ENCODE results near the gene PCDH1.

PCDH1 gene

GRCh38 chr5:141852448-141852847 lies 25.8 kb downstream of the PCDH1 start:
- no peak for FAIRE-seq

GRCh38 chr5:141851195-141851874 lies 26.9 kb downstream of the PCDH1 start:
- no peak for FAIRE-seq

DNA sequence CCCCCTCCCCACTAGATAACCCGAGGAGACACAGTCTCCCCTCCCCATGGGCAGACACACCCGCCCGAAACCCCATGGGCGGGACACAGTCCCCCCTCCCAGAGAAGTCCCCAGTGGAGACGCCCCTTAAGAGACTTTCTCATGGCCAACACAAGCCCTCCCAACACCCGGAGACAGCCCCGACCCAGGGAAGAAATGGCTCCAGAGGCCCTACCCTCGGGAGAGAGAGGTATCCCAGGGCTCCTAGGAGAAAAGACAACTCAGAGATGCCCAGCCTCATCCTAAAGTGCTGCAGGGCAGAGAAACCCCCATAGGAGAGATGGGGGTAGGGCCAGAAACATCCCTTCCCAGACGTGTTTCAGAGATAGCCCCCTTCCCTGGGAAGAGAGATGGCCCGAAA lies 27.4 kb downstream of the PCDH1 start:
- FAIRE-seq: no peak

DNA sequence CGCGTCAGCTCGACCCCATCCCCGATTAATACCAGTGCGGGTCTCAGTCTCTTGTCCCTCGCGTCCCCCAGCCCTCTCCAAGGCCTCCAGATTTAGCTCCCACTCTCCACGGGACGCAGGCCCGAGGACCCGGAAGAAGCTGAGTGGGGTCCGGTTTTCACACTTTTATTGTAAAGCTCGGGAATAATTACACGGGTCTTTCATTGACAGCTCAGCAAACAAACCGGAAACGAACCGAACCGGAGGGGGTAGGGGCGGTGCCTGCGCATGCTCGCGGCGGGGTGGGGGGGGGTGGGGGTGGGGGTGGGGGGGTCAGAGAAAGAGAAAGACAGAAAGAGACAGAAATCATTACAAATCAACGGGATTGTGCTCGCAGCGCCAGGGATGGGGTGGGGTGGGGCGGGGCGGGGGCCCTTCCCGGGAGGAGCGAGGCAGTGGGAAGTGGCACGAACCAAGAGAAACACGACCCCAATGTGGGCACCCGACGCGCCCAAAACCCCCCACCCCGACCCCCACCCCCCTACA lies 27.9 kb downstream of the PCDH1 start:
- FAIRE-seq: no peak

DNA sequence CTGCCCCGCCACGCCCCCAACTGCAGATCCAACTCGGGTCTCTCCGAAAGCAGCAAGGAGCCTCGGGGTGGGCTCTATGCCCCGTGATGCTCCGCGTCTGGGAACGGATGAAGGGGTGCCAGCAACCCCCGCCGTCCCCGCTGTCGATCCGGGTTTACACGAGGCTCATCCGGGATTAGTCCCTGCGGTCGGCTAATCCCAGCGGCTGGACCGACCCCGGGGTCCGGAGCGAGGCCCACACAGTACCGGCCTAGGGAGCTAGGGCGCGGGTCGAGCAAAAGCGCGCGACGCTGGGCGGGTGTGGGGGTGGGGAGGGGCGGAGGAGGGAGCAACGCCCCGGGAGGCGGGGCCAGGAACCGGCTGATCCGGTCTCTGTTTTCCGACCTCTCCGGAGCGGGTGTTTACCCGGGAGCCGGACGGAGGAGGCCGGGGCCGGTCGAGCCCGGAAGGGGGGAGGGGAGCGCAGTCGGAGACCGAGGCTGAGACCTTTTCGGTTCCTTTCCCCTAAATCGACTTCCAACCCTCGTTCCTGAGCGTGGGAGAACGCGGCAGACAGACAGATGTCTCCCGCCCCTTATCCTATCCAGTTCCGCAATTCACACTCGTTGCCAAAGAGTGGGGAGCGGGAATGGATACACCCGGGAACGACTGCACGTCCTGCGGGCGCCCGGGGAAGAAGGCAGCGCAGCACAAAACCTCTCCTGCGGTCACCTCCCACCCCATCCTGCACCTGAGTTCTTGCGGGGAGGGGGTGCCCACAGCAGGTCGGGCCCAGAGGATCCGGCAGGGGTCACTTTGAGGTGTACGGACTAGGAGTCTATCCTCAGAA lies 28.6 kb downstream of the PCDH1 start:
- no peak for FAIRE-seq

DNA sequence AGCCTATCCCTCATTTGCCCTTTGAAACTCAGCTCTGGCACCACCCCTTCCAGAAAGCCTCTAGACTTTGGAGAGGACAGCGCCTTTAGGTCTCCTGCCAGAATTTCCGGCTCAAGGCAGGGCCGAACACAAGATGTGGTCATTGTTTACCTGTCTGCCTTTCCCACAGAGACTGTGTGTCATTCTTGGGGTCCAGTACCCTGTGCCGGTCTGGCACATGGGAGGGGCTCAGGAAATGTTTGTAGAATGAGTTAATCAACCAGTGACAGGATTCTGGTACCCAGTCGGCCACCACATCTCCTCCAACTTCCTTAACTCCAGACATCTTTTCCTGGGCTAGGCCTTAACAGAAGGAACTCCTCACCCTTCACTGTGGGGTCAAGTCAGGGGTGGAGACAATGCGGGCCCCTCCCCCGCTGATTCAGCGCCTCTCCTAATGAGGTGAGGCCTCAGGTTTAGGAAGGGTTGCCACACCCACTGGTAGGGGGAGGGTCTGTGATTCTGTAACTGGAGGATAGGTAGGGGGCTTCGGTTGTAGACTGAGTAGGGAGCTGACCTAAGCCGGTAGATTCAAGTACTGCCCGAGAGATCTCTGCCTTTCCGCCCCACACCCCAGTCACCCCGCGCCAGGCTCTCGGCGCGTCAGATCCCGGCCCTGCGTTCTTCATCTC lies 29.3 kb downstream of the PCDH1 start:
- FAIRE-seq: no peak

GRCh38 chr5:141846031-141846430 lies 32.2 kb downstream of the PCDH1 start:
- no peak for FAIRE-seq

- FAIRE-seq: no peak
These were observed 32.8 kb downstream of the PCDH1 start for GRCh38 chr5:141845371-141845851.

DNA sequence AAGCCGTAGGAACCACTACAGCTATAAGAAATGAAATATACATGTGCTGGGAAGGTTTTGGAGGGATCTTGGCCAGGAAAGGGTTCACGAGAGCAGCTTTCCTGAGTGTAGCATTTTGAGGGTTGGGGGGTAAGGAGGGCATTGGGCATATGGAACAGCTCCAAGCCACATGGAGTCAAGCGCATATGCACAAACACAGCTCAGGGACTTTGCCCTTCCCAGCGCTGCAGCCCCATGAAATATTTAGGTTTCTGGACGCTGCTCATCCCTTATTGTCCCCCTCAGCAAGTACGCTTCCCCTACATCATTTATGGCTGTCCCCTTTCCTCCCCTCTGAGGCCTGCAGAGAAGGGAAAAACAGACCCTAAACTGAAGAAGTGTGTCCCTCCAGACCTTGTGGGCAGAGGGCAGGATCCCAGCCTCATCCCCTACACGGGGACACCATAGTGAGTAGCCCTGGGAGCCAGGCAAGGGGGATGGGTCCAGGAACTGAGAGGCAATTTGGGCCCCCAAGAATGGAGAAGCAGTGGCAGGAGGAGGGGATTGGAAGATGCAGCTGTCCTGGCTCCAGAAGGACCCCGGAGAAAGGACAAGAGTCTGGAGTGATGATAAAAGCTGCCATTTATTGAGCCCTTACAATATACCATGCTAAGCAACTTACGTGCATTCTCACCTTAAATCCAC lies 33.7 kb downstream of the PCDH1 start:
- no peak for FAIRE-seq

GRCh38 chr5:141843156-141843927 lies 34.9 kb downstream of the PCDH1 start:
- no peak for FAIRE-seq

- no peak for FAIRE-seq
These were observed 36.6 kb downstream of the PCDH1 start for GRCh38 chr5:141841378-141842180.

DNA sequence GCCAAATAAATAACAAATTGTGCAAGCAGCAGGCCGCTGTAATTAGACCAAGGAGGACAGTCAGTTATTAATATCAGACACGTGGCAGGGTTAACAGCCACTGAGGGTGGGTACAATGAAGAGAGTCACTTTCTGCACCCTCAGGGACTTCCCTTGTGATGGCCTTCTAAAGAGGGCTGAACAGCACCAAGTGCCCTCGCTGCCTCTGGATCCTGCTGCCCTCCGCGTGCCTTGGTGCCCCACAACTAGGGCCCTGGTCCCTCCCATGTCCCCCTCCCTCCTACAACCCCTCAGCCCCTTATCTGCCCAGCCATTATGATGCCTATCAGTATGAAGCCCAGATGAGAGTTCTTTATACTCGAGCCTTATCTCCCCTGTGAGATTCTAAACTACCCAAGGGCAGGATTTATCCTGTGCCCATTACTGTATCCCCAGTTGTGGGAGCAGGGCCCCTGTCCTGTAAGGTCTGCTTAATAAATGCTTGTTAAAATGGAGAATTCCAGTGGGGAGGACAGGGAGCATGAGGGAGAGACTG lies 37.3 kb downstream of the PCDH1 start:
- FAIRE-seq: no peak

DNA sequence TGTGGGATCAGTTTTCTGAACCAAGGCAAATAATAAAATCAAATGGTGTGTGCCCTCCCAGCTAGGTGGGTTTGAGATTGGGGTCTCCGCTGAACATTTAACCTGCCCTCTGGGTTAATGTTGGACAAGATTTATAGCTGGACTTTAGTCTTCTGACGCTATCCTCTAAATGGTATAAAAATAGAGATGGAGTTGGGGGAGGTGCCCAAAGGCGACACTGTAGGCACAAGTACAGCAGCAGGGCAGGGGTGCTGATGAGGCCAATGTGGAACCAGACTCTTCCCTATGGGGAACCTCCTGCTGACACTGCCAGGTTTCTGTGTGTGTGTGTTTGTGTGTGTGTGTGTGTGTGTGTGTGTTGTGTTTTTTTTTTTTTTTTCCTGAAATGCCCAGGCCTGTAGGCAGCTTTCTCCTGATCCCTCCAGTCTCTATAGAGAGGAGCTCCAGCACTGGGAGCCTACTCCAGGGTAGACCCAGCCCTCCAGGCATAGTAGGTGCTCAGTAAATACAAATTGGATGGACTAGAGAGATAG lies 37.9 kb downstream of the PCDH1 start:
- no peak for FAIRE-seq

DNA sequence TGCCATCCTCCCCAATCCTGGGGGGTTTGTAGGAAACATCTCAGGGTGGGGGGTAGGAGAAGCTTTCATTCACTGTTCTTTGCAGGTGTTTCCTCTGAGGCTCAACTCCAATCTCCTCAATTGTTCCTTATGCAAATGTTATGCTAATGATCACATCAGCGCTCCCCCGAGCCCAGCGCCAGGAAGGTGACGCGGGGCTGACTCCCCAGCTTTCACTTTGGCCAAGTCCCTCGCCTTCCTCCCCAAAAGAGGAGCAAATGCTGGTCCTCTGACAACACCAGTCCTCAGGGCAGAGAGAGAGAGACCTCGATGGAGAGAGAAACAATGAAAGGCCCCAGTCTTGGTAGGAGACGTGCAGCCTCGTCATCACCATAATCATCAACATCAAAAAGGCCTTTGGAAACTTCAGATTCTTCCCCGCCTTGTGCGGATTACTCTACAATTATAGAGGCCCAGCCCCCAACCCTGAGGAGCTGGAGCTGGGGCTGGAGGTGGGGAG lies 39.1 kb downstream of the PCDH1 start:
- no peak for FAIRE-seq

GRCh38 chr5:141838326-141839014 lies 39.7 kb downstream of the PCDH1 start:
- FAIRE-seq: no peak

DNA sequence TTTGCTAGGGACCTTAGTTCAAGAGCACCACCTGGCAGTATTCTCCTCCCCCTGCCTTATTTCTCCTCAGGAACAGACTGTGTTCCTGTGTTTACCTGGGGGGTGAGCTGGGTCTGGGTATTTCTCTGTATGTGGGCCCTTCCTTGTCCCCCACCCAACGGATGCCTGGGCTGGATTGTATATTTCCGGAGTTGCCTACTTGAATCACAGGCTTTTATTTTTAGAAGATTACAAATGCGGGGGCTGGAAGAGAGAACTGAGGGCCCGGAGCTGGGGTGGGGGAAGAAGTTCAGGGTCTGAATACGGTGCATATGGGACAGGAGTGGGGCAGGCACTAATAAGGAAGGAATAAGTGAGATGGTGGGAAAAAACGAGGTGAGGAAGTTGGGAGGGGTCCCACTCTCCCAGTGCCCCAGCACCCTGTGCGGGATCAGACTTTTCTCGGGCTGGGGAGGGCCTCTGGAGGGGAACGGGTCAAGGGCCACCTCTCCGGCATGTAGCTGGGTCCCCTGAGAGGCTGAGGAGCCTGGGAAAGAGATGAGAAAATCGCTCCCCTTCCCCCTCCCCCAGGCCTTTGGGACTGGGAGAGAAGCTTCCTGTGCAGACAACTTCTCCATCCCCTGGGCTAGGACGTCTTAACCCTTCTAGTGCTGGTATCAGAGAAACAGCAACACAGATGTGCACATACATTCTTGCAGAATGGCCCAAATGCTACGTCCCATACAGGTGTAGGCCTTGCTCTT lies 42.1 kb downstream of the PCDH1 start:
- FAIRE-seq: no peak

DNA sequence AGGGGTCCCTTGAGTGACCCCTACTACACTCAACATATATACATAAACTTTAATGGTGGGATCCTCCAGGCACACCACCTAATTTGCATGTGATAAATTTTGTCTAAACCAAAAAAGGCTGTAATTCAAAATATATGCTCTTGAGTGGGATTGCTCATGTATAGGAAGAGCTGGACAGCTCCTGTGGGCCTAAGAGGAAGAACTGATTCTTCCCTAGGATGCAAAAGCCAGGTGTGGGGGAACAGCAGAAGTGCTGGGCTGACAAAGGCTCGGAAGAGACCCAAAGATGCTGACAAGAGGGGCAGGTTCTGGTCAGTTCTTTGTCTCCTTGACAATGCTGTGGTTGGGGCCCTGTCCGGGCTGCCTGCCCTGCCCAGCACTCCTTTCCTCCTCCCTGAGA lies 43.9 kb downstream of the PCDH1 start:
- FAIRE-seq: no peak

DNA sequence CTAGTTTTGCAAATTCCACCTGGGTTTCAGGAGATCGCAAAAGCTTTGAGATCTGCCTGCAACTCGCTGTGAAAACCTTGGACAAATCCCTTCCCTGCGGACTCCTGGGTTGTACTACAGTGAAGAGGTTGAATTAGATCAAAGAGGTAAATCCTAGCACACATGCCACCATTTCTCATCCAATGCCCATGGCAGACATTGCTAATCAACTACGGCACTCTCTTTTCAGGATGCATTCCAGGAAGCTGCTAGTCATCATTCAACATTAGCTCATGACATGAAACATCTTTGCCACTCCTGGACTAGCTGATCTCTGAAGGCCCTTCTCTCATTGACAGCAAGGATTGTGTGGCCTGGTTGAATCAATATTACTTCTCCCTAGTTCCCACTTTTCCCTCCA lies 46.1 kb downstream of the PCDH1 start:
- no peak for FAIRE-seq

DNA sequence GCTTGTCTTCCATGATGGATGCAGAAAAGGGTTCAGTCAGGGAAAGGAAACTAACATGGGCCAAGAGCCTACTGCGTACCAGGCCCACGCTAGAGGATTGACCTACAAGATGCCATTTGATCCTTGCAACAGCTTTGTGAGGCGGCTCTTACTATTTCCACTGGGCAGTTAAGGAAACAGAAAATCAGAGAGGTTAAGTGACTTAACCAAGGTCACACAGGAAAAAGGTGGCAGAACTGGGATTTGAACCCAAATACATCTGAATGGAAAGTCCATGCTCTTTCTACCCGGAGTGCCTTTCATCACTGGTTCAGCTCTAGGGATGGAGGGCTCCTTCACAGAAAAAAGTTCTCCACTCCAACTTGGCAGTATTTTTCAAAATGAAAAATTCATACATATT lies 50.0 kb downstream of the PCDH1 start:
- FAIRE-seq: no peak
